Osteoblast (primary cell): ENCODE data around the gene MIPOL1. TPM values are rescaled to one million over a fixed set of nuclear protein-coding genes. Genes with fewer than 3 reads are reported as not detected.

ENCODE experiments used
- DNase-seq: peaks from one replicate; pipeline ENCODE4 v3.0.0; 2011; ENCODE audit warnings: low spot score, mixed read lengths; ENCODE audit not compliant: insufficient read length; ENCODE audit errors: missing footprints
- H2AFZ ChIP-seq: 2 replicates; pipeline ENCODE4 v1.6.0; 2011; ENCODE audit warnings: mild to moderate bottlenecking, low read length
- H3K27ac ChIP-seq: 2 replicates; pipeline ENCODE4 v1.5.1; 2011; ENCODE audit warnings: mild to moderate bottlenecking, low read depth, low read length, moderate library complexity
- H3K27me3 ChIP-seq: 2 replicates; pipeline ENCODE4 v1.6.0; 2012; ENCODE audit warnings: mild to moderate bottlenecking, control low read depth, inconsistent platforms, low read length, moderate library complexity; ENCODE audit not compliant: insufficient read depth
- H3K36me3 ChIP-seq: 2 replicates; pipeline ENCODE4 v1.5.1; 2011; ENCODE audit warnings: mild to moderate bottlenecking, low read length, control low read depth, moderate library complexity; ENCODE audit not compliant: insufficient read depth
- H3K4me1 ChIP-seq: 2 replicates; pipeline ENCODE4 v1.5.1; 2011; ENCODE audit warnings: mild to moderate bottlenecking, low read length, control low read depth, moderate library complexity; ENCODE audit not compliant: insufficient read depth
- H3K4me2 ChIP-seq: 2 replicates; pipeline ENCODE4 v1.6.0; 2011; ENCODE audit warnings: mild to moderate bottlenecking, low read length; ENCODE audit not compliant: insufficient read depth
- H3K4me3 ChIP-seq: fragments of 200-600 bp; sonication (generic); 3 replicates; pipeline ENCODE4 v1.5.1; 2012; ENCODE audit warnings: mild to moderate bottlenecking, low read length, inconsistent platforms; ENCODE audit not compliant: insufficient read depth
- H3K79me2 ChIP-seq: 2 replicates; pipeline ENCODE4 v1.6.0; 2012; ENCODE audit warnings: mild to moderate bottlenecking, low read length, control low read depth, inconsistent platforms; ENCODE audit not compliant: insufficient read depth
- H3K9me3 ChIP-seq: 2 replicates; pipeline ENCODE4 v1.5.1; 2011; ENCODE audit warnings: low read depth, low read length, control low read depth
- H4K20me1 ChIP-seq: 2 replicates; pipeline ENCODE4 v1.6.0; 2012; ENCODE audit warnings: mild to moderate bottlenecking, low read length, control low read depth; ENCODE audit not compliant: insufficient read depth
- CTCF ChIP-seq: IDR thresholded peaks from 2 replicates; pipeline ENCODE4 v1.5.1; 2011; ENCODE audit warnings: mild to moderate bottlenecking, low read depth, low read length, moderate library complexity; ENCODE audit errors: extremely low read depth
- total RNA-seq: library from RNA; depleted of rRNA; stranded (reverse); fragments of >200 nt; gene quantifications from 2 replicates; pipeline ENCODE4 v1.2.3, GENCODE V29; 2012

MIPOL1 gene
- total RNA-seq, 1 donor = 9.0 TPM

DNA sequence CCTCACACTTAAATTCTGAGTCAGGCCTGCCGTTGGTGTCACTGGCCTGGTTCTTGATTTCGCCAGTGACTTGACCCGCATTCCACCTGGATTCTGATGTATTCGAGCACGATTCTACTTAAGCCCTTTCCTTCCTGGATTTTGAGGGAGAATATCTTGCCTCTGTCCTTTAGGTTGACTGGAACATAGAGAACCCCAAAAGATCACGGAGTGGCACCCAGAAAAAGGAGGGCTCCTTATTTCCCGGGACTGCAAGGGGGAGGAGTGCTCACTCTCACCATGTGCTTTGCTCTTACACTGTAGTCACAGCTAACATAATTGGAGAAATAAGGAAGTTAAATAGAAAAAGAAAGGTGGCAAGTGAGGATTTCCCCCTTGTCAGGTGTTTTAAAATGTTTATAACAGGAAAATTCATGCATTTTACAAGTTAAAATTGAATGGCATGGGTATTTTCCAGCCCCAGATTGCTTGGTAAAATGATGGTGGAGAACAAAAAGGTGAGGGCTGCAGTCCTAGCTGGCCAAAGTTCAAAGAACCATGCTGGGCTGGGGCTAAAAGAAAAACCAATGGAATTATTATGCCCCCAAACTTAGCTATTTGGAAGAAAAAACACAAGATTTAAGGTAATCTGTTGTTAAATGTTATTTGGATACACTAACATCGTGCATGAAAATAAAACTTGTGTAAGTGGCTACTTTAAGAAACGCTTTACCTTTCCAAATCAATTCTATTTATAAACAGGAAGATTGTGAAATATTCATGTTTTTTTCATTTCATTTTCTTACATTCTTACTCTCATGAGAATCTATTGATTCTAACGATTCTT lies 388.4 kb downstream of the MIPOL1 start:
- no peak for TF ChIP-seq CTCF
- DNase-seq = peak; percentile 51
- Histone ChIP-seq H4K20me1 (no peaks in the 10 kb centered on the region), H3K27me3 (peaks cover 91% of the 10 kb centered on the region), H3K36me3 (no peaks in the 10 kb centered on the region), H3K4me3 (no peak overlapping the region), H3K27ac (no peak overlapping the region), H3K79me2 (no peaks in the 10 kb centered on the region), H3K4me1 (no peaks in the 10 kb centered on the region), H2AFZ (no peak overlapping the region), H3K9me3 (no peaks in the 10 kb centered on the region), H3K4me2 (no peak overlapping the region)

DNA sequence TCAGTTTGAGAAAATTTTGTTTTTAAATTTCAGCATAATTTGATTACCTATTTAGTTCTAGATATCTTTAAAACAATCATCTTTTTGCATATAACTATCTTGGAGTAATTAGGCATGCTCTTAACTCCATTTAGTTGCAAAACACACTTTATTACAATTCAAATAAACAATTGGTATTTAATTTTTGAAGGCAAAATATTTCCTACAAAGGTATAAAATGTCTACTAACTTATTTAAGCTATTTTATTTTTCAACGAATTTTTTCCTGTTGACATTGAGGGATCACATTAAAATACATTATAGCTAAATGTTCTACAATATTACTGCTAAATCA lies 389.0 kb downstream of the MIPOL1 start:
- no peak overlapping the region for H3K27ac ChIP-seq
- TF ChIP-seq CTCF = no peak
- H3K4me2 ChIP-seq = no peak overlapping the region
- H4K20me1 ChIP-seq = no peaks in the 10 kb centered on the region
- H3K79me2 ChIP-seq = no peaks in the 10 kb centered on the region
- no peak overlapping the region for H2AFZ ChIP-seq
- H3K9me3 ChIP-seq = no peaks in the 10 kb centered on the region
- H3K36me3 ChIP-seq = no peaks in the 10 kb centered on the region
- peaks cover 97% of the 10 kb centered on the region for H3K27me3 ChIP-seq
- no peak overlapping the region for H3K4me3 ChIP-seq
- H3K4me1 ChIP-seq = no peaks in the 10 kb centered on the region
- no peak for DNase-seq

- no peak overlapping the region for H2AFZ ChIP-seq
- no peak for TF ChIP-seq CTCF
- peaks cover 98% of the 10 kb centered on the region for H3K27me3 ChIP-seq
- no peak overlapping the region for H3K4me2 ChIP-seq
- H3K36me3 ChIP-seq = no peaks in the 10 kb centered on the region
- H3K4me1 ChIP-seq = no peaks in the 10 kb centered on the region
- no peak overlapping the region for H3K27ac ChIP-seq
- DNase-seq = no peak
- H3K9me3 ChIP-seq = no peaks in the 10 kb centered on the region
- H3K79me2 ChIP-seq = no peaks in the 10 kb centered on the region
- H3K4me3 ChIP-seq = no peak overlapping the region
- no peaks in the 10 kb centered on the region for H4K20me1 ChIP-seq
Observed at GRCh38 chr14:37587131-37587803, 389.5 kb downstream of the MIPOL1 start.
